RCC 7860 (cell line): ENCODE measurements around the gene MAP3K13.

Source experiments
- DNase-seq: peaks from one replicate; pipeline ENCODE4 v3.0.0-alpha.2; 2015; ENCODE audit warnings: low spot score
- FAIRE-seq: peaks from 2 replicates; lab custom pipeline; 2012; peaks lifted over from hg19 to GRCh38; lab: Jason Lieb, UNC

The MAP3K13 gene

GRCh38 chr3:185362850-185363661 lies at the start of gene MAP3K13:
MAP3K13 (plus strand) TSS chr3:185363136; CDS start chr3:185428582, 65,446 bp downstream.
- peak; percentile 86 for FAIRE-seq

GRCh38 chr3:185313693-185314246 lies 49.2 kb upstream of the MAP3K13 start:
- DNase-seq: no peak
- FAIRE-seq: no peak

More at GRCh38 chr3:185362850-185363661, at the start of gene MAP3K13:
- peak; percentile 82 for DNase-seq

- DNase-seq: peak; percentile 47
- no peak for FAIRE-seq
Observed at GRCh38 chr3:185316740-185317412, 46.1 kb upstream of the MAP3K13 start.

GRCh38 chr3:185317674-185318073 lies 45.3 kb upstream of the MAP3K13 start:
- FAIRE-seq (peak; percentile 96), DNase-seq (peak; percentile 68)

- FAIRE-seq: no peak
- DNase-seq: peak; percentile 82
Observed at GRCh38 chr3:185318141-185318540, 44.8 kb upstream of the MAP3K13 start.

GRCh38 chr3:185319801-185320200 lies 43.1 kb upstream of the MAP3K13 start:
- FAIRE-seq (no peak), DNase-seq (no peak)

GRCh38 chr3:185320949-185321348 lies 42.0 kb upstream of the MAP3K13 start:
- DNase-seq (no peak), FAIRE-seq (no peak)

GRCh38 chr3:185322101-185322719 lies 40.7 kb upstream of the MAP3K13 start:
- DNase-seq (no peak), FAIRE-seq (no peak)

- FAIRE-seq: no peak
Observed at GRCh38 chr3:185325946-185326791, 36.8 kb upstream of the MAP3K13 start.

GRCh38 chr3:185327062-185327461 lies 35.9 kb upstream of the MAP3K13 start:
- no peak for FAIRE-seq

More at GRCh38 chr3:185325946-185326791, 36.8 kb upstream of the MAP3K13 start:
- no peak for DNase-seq

GRCh38 chr3:185328324-185329004 lies 34.5 kb upstream of the MAP3K13 start:
- no peak for FAIRE-seq

More at GRCh38 chr3:185327062-185327461, 35.9 kb upstream of the MAP3K13 start:
- no peak for DNase-seq

GRCh38 chr3:185330238-185330637 lies 32.7 kb upstream of the MAP3K13 start:
- DNase-seq (no peak), FAIRE-seq (no peak)

More at GRCh38 chr3:185328324-185329004, 34.5 kb upstream of the MAP3K13 start:
- DNase-seq: no peak

- no peak for FAIRE-seq
- no peak for DNase-seq
Observed at GRCh38 chr3:185330644-185331043, 32.3 kb upstream of the MAP3K13 start.

GRCh38 chr3:185332026-185332735 lies 30.8 kb upstream of the MAP3K13 start:
- peak; percentile 89 for FAIRE-seq
- DNase-seq: peak; percentile 86

- FAIRE-seq: peak; percentile 96
Observed at GRCh38 chr3:185335799-185336198, 27.1 kb upstream of the MAP3K13 start.

GRCh38 chr3:185337231-185337816 lies 25.6 kb upstream of the MAP3K13 start:
- DNase-seq (peak; percentile 33), FAIRE-seq (peak; percentile 50)

More at GRCh38 chr3:185335799-185336198, 27.1 kb upstream of the MAP3K13 start:
- DNase-seq: peak; percentile 92

- no peak for FAIRE-seq
- DNase-seq: no peak
Observed at GRCh38 chr3:185339945-185340344, 23.0 kb upstream of the MAP3K13 start.

- DNase-seq (no peak), FAIRE-seq (no peak)
Observed at GRCh38 chr3:185340751-185341150, 22.2 kb upstream of the MAP3K13 start.
